Fibroblast of mammary gland (primary cell): ENCODE results near the gene MAML3.
A peak's percentile ranks its signal among the peaks of the same experiment; 100 is the strongest.

Experiments
- DNase-seq: peaks from one replicate; pipeline ENCODE4 v3.0.0-alpha.2; 2010; ENCODE audit warnings: low read depth
- H3K4me3 ChIP-seq: 2 replicates; pipeline ENCODE4 v1.5.1; 2011; ENCODE audit warnings: low read depth, mild to moderate bottlenecking, low read length, moderate library complexity; ENCODE audit not compliant: control insufficient read depth
- CTCF ChIP-seq: conservative IDR thresholded peaks from 2 replicates; pipeline ENCODE4 v1.5.1; 2011; ENCODE audit warnings: low read depth, low read length, inconsistent platforms; ENCODE audit not compliant: control insufficient read depth, insufficient read depth

MAML3 gene

DNA sequence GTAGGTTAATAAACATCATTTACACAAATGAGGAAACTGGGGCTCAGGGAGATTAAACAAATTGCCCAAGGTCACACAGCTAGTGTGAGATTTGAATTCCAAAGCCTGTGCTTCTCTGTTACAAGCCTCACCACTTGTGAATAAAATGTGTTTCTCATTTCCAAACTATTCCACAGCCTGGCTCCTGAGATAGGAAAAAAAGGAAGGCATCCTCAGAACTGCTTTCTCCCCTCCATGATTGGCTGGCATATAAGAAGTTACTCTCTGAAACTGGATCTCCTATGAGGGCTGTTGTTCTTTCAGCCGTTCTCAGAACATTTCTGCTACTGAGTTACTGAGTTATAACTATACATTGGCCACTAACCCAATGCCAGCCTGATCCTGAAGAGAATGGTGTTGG lies 237.9 kb downstream of the MAML3 start:
- DNase-seq: no peak
- H3K4me3 ChIP-seq: no peak overlapping the region
- no peak for TF ChIP-seq CTCF

GRCh38 chr4:139915037-139915436 lies 238.9 kb downstream of the MAML3 start:
- TF ChIP-seq CTCF: no peak

GRCh38 chr4:139913995-139914598 lies 239.9 kb downstream of the MAML3 start:
- no peak for TF ChIP-seq CTCF
- peak; percentile 29 for DNase-seq

More at GRCh38 chr4:139915037-139915436, 238.9 kb downstream of the MAML3 start:
- no peak overlapping the region for H3K4me3 ChIP-seq
- no peak for DNase-seq

DNA sequence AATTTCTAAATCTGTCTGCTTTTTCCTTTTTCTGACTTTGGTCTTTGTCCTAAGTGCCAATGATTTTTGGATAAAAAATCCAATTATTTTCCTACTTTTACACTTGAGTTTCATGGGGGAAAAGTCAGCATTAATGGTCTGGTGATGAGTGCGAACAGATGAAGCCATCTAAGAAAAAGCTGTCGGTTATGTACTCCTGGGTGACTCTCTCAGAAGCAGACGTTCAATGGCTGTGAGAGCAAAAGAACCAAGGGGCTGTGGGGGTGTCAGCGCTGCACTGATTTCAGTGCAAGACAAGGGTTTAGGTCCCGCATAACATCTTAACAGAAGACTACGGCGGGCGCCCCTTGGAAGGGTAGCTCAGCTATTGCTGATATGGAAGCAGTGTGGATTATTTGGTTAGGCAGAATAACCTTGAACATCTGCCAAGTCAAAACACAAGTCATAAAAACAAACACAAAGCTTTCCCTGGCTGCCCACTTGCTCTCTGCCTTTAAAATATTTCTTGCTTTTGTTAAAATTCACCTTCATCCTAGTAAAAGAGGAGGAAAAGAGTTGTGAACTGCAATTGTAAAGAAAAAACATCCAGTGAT lies 240.5 kb downstream of the MAML3 start:
- TF ChIP-seq CTCF: no peak
- peak; percentile 31 for DNase-seq

More at GRCh38 chr4:139913995-139914598, 239.9 kb downstream of the MAML3 start:
- H3K4me3 ChIP-seq: no peak overlapping the region

GRCh38 chr4:139912445-139912844 lies 241.5 kb downstream of the MAML3 start:
- no peak overlapping the region for H3K4me3 ChIP-seq
- peak; percentile 47 for DNase-seq
- TF ChIP-seq CTCF: no peak

More for the DNA sequence above, 240.5 kb downstream of the MAML3 start:
- no peak overlapping the region for H3K4me3 ChIP-seq

DNA sequence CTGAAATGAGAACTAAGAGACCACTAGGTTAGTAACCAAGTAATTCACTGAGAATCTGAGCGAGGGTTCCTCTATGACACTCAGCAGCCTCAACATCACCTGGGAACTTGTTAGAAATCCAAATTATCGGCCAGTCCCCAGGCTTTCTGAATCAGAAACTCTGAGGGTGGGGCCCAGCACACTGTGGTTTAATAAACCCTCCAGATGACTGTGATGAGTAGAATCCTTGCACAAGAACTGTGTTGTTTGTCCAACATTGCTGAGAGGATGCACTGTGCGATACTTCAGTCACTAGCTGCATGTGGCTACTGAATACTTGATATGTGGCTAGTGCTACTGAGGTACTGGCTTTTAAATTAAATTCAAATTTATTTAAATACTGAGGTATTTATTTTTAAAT lies 243.9 kb downstream of the MAML3 start:
- H3K4me3 ChIP-seq: no peak overlapping the region
- no peak for TF ChIP-seq CTCF
- peak; percentile 68 for DNase-seq
